HepG2 (cell line): Measurements from ENCODE around the gene SAMD4A. TPM values are rescaled to one million over a fixed set of nuclear protein-coding genes. Genes with fewer than 3 reads are reported as not detected.

Experiments
- ATF1 ChIP-seq: IDR thresholded peaks from 2 replicates; pipeline ENCODE4 v1.6.1; 2016; ENCODE audit warnings: mild to moderate bottlenecking, control low read depth
- NKX3-1 ChIP-seq: sonication (generic); formaldehyde crosslinking; IDR thresholded peaks from 2 replicates; pipeline ENCODE4 v1.5.0; 2020; ENCODE audit warnings: missing genetic modification reagents
- PATZ1 ChIP-seq: sonication (generic); formaldehyde crosslinking; IDR thresholded peaks from 2 replicates; pipeline ENCODE4 v1.4.0; 2020; ENCODE audit warnings: missing genetic modification reagents
- POLR2AphosphoS2 ChIP-seq: IDR thresholded peaks from 2 replicates; pipeline ENCODE4 v1.6.1; 2011; ENCODE audit warnings: low read depth, low read length, improper control_type of control experiment
- REST ChIP-seq, 2 experiments: IDR thresholded peaks; 2 replicates each; pipeline ENCODE4 v1.6.1; 2011 to 2012; ENCODE audit warnings: low read length in 2 of 2, borderline replicate concordance in 1 of 2, low read depth in 1 of 2, mild to moderate bottlenecking in 1 of 2, moderate library complexity in 1 of 2
- SOX6 ChIP-seq, 2 experiments: fragments of 450-650 bp in 1 of 2; sonication (generic) in 1 of 2; formaldehyde crosslinking in 1 of 2; IDR thresholded peaks; 2 replicates each; pipeline versions ENCODE4 v1.4.0 to v1.6.1; 2017 to 2020; ENCODE audit warnings: antibody characterized with exemption in 1 of 2, mild to moderate bottlenecking in 1 of 2, missing genetic modification reagents in 1 of 2
- ZBTB38 ChIP-seq: sonication (generic); formaldehyde crosslinking; IDR thresholded peaks from 2 replicates; pipeline ENCODE4 v1.5.1; 2020; ENCODE audit warnings: mild to moderate bottlenecking, missing genetic modification reagents
- ZBTB7A ChIP-seq: sonication (generic); formaldehyde crosslinking; IDR thresholded peaks from 2 replicates; pipeline ENCODE4 v1.8.0; 2022; ENCODE audit warnings: mild to moderate bottlenecking, missing genetic modification reagents
- ZFX ChIP-seq: sonication (generic); formaldehyde crosslinking; IDR thresholded peaks from 2 replicates; pipeline ENCODE4 v1.4.0; 2020; ENCODE audit warnings: mild to moderate bottlenecking, low read depth, missing genetic modification reagents, moderate library complexity
- ZNF326 ChIP-seq: sonication (generic); formaldehyde crosslinking; IDR thresholded peaks from 2 replicates; pipeline ENCODE4 v1.4.0; 2020; ENCODE audit warnings: missing genetic modification reagents, borderline replicate concordance
- ZNF441 ChIP-seq: sonication (generic); formaldehyde crosslinking; IDR thresholded peaks from 2 replicates; pipeline ENCODE4 v1.7.0; 2021; ENCODE audit warnings: missing genetic modification reagents, borderline replicate concordance
- ZNF772 ChIP-seq: sonication (generic); formaldehyde crosslinking; IDR thresholded peaks from 2 replicates; pipeline ENCODE4 v1.5.0; 2020; ENCODE audit warnings: mild to moderate bottlenecking, missing genetic modification reagents
- ZNF800 ChIP-seq: sonication (generic); formaldehyde crosslinking; IDR thresholded peaks from 2 replicates; pipeline ENCODE4 v1.4.0; 2020; ENCODE audit warnings: missing genetic modification reagents
- ZSCAN12 ChIP-seq: sonication (generic); formaldehyde crosslinking; IDR thresholded peaks from 2 replicates; pipeline ENCODE4 v1.9.0; 2021; ENCODE audit warnings: mild to moderate bottlenecking, missing genetic modification reagents
- polyA plus RNA-seq, 8 experiments: library from polyadenylated mRNA; depleted of rRNA in 3 of 8; stranded (reverse) in 7 of 8; unstranded in 1 of 8; fragments of >200 nt; fragmentation: Illumina TruSeq in 4 of 8; extraction: Trizol in 4 of 8; gene quantifications; 2 replicates each; pipeline versions ENCODE4 v1.2.1 to v1.2.3, GENCODE V29; 2011 to 2016; ENCODE audit warnings: low read depth in 4 of 8, missing spikeins in 1 of 8, mixed read lengths in 1 of 8; ENCODE audit not compliant: insufficient read depth in 1 of 8
- total RNA-seq, 5 experiments: library from RNA; depleted of rRNA; stranded (reverse); fragments of >200 nt; fragmentation: Illumina TruSeq; extraction: Trizol; gene quantifications; 2 replicates each; pipeline ENCODE4 v1.2.3, GENCODE V29; 2016; ENCODE audit warnings: low read depth in 1 of 5

Gene SAMD4A
- total and polyA plus RNA-seq, 2 of the 13 experiments (the other 11 are each of a cell fraction or from before 2014, with no cell fraction given) = 11.8 to 13.0 TPM

GRCh38 chr14:54567639-54568561 lies 972 bp downstream of the SAMD4A start (continued):
- TF ChIP-seq ZNF772 (CRISPR knock-in tag) (no peak), ZNF441 (no peak), ZSCAN12 (0 out of 2 replicates have a peak, but pooled peaks have one; percentile 15), PATZ1 (peak; percentile 59; the same call in 1 of the 2 replicates), ATF1 (CRISPR knock-in tag) (no peak), POLR2AphosphoS2 (no peak), ZBTB7A (no peak), ZNF800 (CRISPR knock-in tag) (0 out of 2 replicates have a peak, but pooled peaks have one; percentile 24), SOX6 (IDR thresholded peaks at IDR 0.05) (no peak), SOX6 (CRISPR knock-in tag; IDR thresholded peaks at IDR 0.05) (no peak), REST (IDR thresholded peaks at IDR 0.05; ENCODE audit: borderline replicate concordance in 1 of 2, low read depth in 1 of 2, low read length in 2 of 2) (no peak), NKX3-1 (CRISPR knock-in tag) (no peak), ZBTB38 (CRISPR knock-in tag) (no peak), ZNF326 (CRISPR knock-in tag) (no peak), ZFX (no peak)
